ENCODE data around the gene MAPT.

DNA sequence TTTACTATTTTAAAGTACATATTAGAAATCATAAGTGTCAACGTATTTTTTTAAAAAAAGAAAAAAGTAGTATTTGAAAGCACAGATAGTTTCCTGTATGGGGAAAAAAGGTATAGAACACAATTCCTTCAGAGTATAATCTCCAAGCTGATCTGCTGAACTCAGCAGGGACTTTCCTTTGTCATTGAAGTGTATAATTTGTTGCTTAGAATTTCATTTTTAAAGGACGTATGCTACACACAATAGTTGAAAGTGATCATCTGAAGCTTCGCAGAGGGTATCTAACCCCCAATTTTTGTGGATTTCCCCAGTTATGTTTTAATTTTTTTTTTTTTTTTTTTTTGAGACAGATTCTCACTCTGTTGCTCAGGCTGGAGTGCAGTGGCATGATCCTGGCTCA is 20.2 kb upstream of the MAPT start:
- TF ChIP-seq POLR2A (IDR thresholded peaks at IDR 0.05; ENCODE audit: insufficient read depth in 1 of 2, low read depth in 2 of 2, low read length in 2 of 2): no peak
- no peak for TF ChIP-seq MYC (CRISPR knock-in tag; IDR thresholded peaks at IDR 0.05; ENCODE audit: borderline replicate concordance)
- no peak for TF ChIP-seq ZNF468 (CRISPR knock-in tag; IDR thresholded peaks at IDR 0.05)
- no peak for TF ChIP-seq MAZ (IDR thresholded peaks at IDR 0.05; ENCODE audit: borderline replicate concordance, low read depth, low read length)
- no peak for TF ChIP-seq MAZ (CRISPR knock-in tag; IDR thresholded peaks at IDR 0.05; ENCODE audit: low read depth)
- TF ChIP-seq ELF3 (CRISPR knock-in tag; IDR thresholded peaks at IDR 0.05): no peak
- TF ChIP-seq, protein P1, sequence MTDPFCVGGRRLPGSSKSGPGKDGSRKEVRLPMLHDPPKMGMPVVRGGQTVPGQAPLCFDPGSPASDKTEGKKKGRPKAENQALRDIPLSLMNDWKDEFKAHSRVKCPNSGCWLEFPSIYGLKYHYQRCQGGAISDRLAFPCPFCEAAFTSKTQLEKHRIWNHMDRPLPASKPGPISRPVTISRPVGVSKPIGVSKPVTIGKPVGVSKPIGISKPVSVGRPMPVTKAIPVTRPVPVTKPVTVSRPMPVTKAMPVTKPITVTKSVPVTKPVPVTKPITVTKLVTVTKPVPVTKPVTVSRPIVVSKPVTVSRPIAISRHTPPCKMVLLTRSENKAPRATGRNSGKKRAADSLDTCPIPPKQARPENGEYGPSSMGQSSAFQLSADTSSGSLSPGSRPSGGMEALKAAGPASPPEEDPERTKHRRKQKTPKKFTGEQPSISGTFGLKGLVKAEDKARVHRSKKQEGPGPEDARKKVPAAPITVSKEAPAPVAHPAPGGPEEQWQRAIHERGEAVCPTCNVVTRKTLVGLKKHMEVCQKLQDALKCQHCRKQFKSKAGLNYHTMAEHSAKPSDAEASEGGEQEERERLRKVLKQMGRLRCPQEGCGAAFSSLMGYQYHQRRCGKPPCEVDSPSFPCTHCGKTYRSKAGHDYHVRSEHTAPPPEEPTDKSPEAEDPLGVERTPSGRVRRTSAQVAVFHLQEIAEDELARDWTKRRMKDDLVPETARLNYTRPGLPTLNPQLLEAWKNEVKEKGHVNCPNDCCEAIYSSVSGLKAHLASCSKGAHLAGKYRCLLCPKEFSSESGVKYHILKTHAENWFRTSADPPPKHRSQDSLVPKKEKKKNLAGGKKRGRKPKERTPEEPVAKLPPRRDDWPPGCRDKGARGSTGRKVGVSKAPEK (CRISPR knock-in tag; IDR thresholded peaks at IDR 0.05; ENCODE audit: borderline replicate concordance): no peak
- TF ChIP-seq MED8 (CRISPR knock-in tag; IDR thresholded peaks at IDR 0.05; ENCODE audit: insufficient replicate concordance): no peak
- no peak for TF ChIP-seq PRDM15 (CRISPR knock-in tag; IDR thresholded peaks at IDR 0.05)
- no peak for TF ChIP-seq MAX (IDR thresholded peaks at IDR 0.05)
- TF ChIP-seq KLF11 (CRISPR knock-in tag; IDR thresholded peaks at IDR 0.05): no peak

Measured in HepG2 (cell line).